WTC11 (cell line): ENCODE measurements around the gene CAMTA1. TPM values are rescaled to one million over a fixed set of nuclear protein-coding genes. Genes with fewer than 3 reads are reported as not detected.

Source experiments
- ATAC-seq: fragments of 200-7000 bp; cut with Tn5 transposase; 2 replicates; pipeline ENCODE4 v1.10.0; 2021; ENCODE audit warnings: mild to moderate bottlenecking, moderate library complexity
- CTCF ChIA-PET: fragments of 300-600 bp; sonication (Branson Sonifier 250); formaldehyde crosslinking; loops from one replicate; lab custom pipeline; 2021; ENCODE audit warnings: antibody characterized with exemption; lab: Charles Lee
- POLR2A ChIA-PET: fragments of 350-600 bp; sonication (Branson Sonifier 250); formaldehyde crosslinking; loops from one replicate; lab custom pipeline; 2021; ENCODE audit warnings: antibody characterized with exemption; lab: Charles Lee
- DNase-seq: peaks from one replicate; pipeline ENCODE4 v3.0.0; 2021; ENCODE audit warnings: low spot score
- H3K27ac Mint-ChIP-seq: 2 replicates; pipeline ENCODE4 v1.8.0; 2021; ENCODE audit warnings: mixed read lengths
- H3K27me3 Mint-ChIP-seq: 2 replicates; pipeline ENCODE4 v1.8.0; 2021; ENCODE audit warnings: low read depth, mild to moderate bottlenecking, moderate library complexity, mixed read lengths
- H3K36me3 Mint-ChIP-seq: 2 replicates; pipeline ENCODE4 v1.8.0; 2021; ENCODE audit warnings: mixed read lengths
- H3K4me1 Mint-ChIP-seq: 2 replicates; pipeline ENCODE4 v1.8.0; 2022; ENCODE audit warnings: mixed read lengths
- H3K4me3 Mint-ChIP-seq: 2 replicates; pipeline ENCODE4 v1.8.0; 2021; ENCODE audit warnings: mild to moderate bottlenecking, moderate library complexity, mixed read lengths
- H3K9me3 Mint-ChIP-seq: 2 replicates; pipeline ENCODE4 v1.8.0; 2021; ENCODE audit warnings: mixed read lengths
- CREM ChIP-seq: sonication (generic); formaldehyde crosslinking; IDR thresholded peaks from 2 replicates; pipeline ENCODE4 v1.8.1; 2022; ENCODE audit warnings: mild to moderate bottlenecking, missing genetic modification reagents, moderate library complexity
- ESRRA ChIP-seq: sonication (generic); formaldehyde crosslinking; IDR thresholded peaks from 2 replicates; pipeline ENCODE4 v1.8.1; 2022; ENCODE audit warnings: mild to moderate bottlenecking, missing genetic modification reagents, borderline replicate concordance
- FOXP1 ChIP-seq: sonication (generic); formaldehyde crosslinking; IDR thresholded peaks from 2 replicates; pipeline ENCODE4 v1.8.0; 2022; ENCODE audit warnings: missing genetic modification reagents, mild to moderate bottlenecking, moderate library complexity, borderline replicate concordance
- MYBL2 ChIP-seq: sonication (generic); formaldehyde crosslinking; IDR thresholded peaks from 2 replicates; pipeline ENCODE4 v1.8.1; 2023; ENCODE audit warnings: mild to moderate bottlenecking, moderate library complexity, missing genetic modification reagents
- NFATC4 ChIP-seq: fragments of 250-450 bp; sonication (Bioruptor Pico); IDR thresholded peaks from 2 replicates; pipeline ENCODE4 v1.9.0; 2021; ENCODE audit warnings: mild to moderate bottlenecking
- SP1 ChIP-seq: sonication (generic); formaldehyde crosslinking; conservative IDR thresholded peaks from 2 replicates; pipeline ENCODE4 v1.8.1; 2022; ENCODE audit warnings: missing genetic modification reagents
- ZNF232 ChIP-seq: sonication (generic); formaldehyde crosslinking; IDR thresholded peaks from 2 replicates; pipeline ENCODE4 v1.8.0; 2022; ENCODE audit warnings: mild to moderate bottlenecking, missing genetic modification reagents
- total RNA-seq: library from RNA; stranded (reverse); gene quantifications from 3 replicates; pipeline ENCODE4 v1.2.3, GENCODE V29; 2021
- TF ChIP-seq, protein P1 (sequence below): sonication (generic); formaldehyde crosslinking; IDR thresholded peaks from 2 replicates; pipeline ENCODE4 v1.8.1; 2023; ENCODE audit warnings: mild to moderate bottlenecking, missing genetic modification reagents, borderline replicate concordance
- TF ChIP-seq, protein P2 (sequence below): sonication (generic); formaldehyde crosslinking; IDR thresholded peaks from 2 replicates; pipeline ENCODE4 v1.8.0; 2023; ENCODE audit warnings: mild to moderate bottlenecking, missing genetic modification reagents
- TF ChIP-seq, protein P3 (sequence below): sonication (generic); formaldehyde crosslinking; IDR thresholded peaks from 2 replicates; pipeline ENCODE4 v1.8.1; 2022; ENCODE audit warnings: low read depth, missing genetic modification reagents, borderline replicate concordance
- TF ChIP-seq, protein P4 (sequence below): sonication (generic); formaldehyde crosslinking; IDR thresholded peaks from 2 replicates; pipeline ENCODE4 v1.8.1; 2023; ENCODE audit warnings: mild to moderate bottlenecking, missing genetic modification reagents, moderate library complexity
- TF ChIP-seq, protein P5 (sequence below): sonication (generic); formaldehyde crosslinking; IDR thresholded peaks from 2 replicates; pipeline ENCODE4 v1.8.0; 2022; ENCODE audit warnings: mild to moderate bottlenecking, missing genetic modification reagents
- TF ChIP-seq, protein P6 (sequence below): sonication (generic); formaldehyde crosslinking; conservative IDR thresholded peaks from 2 replicates; pipeline ENCODE4 v1.8.1; 2023; ENCODE audit warnings: mild to moderate bottlenecking, low read depth, missing genetic modification reagents, moderate library complexity

The CAMTA1 gene
- total RNA-seq, 1 experiment from 2014 or later, result 86.4 TPM

DNA sequence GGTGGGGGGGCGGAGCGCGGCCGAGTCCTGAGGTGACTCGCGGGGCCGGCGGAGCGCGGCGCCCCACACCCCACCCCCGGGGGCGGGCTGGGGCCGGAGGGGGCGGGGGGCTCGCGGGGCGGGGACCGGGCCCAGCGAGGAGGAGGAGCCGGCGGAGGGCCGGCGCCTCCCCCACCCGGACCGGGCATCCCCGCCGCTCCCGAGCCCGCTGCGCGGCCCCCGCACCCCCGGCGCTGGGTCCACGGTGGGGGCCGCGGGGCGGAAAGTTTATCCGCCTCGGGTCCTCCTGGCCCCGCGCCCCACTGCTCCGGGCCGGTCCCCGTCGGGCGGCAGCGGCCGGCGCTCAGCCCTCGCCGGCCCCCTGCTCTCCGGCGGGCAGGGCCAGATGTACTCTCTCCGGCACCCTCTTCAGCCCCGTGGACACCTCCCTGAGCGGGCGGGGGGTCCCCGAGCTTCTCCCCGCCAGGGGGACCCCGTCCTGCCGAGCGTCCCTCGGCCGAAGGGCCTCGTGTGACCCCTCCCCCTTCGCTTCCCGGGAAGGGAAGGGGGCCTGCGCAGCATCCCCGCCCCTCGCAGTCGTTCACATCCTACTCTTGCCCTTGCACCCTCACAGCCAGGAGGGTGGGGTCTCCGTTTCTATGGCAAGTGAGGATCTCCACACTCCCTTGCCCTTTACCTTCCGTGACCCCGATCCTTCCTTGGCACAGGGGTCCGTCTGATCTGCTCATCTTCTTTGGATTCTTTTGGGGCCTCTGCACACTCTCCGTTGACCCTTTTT lies 663 bp downstream of the CAMTA1 start:
- TF ChIP-seq, protein P1, sequence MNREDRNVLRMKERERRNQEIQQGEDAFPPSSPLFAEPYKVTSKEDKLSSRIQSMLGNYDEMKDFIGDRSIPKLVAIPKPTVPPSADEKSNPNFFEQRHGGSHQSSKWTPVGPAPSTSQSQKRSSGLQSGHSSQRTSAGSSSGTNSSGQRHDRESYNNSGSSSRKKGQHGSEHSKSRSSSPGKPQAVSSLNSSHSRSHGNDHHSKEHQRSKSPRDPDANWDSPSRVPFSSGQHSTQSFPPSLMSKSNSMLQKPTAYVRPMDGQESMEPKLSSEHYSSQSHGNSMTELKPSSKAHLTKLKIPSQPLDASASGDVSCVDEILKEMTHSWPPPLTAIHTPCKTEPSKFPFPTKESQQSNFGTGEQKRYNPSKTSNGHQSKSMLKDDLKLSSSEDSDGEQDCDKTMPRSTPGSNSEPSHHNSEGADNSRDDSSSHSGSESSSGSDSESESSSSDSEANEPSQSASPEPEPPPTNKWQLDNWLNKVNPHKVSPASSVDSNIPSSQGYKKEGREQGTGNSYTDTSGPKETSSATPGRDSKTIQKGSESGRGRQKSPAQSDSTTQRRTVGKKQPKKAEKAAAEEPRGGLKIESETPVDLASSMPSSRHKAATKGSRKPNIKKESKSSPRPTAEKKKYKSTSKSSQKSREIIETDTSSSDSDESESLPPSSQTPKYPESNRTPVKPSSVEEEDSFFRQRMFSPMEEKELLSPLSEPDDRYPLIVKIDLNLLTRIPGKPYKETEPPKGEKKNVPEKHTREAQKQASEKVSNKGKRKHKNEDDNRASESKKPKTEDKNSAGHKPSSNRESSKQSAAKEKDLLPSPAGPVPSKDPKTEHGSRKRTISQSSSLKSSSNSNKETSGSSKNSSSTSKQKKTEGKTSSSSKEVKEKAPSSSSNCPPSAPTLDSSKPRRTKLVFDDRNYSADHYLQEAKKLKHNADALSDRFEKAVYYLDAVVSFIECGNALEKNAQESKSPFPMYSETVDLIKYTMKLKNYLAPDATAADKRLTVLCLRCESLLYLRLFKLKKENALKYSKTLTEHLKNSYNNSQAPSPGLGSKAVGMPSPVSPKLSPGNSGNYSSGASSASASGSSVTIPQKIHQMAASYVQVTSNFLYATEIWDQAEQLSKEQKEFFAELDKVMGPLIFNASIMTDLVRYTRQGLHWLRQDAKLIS (CRISPR knock-in tag), result no peak
- TF ChIP-seq, protein P2, sequence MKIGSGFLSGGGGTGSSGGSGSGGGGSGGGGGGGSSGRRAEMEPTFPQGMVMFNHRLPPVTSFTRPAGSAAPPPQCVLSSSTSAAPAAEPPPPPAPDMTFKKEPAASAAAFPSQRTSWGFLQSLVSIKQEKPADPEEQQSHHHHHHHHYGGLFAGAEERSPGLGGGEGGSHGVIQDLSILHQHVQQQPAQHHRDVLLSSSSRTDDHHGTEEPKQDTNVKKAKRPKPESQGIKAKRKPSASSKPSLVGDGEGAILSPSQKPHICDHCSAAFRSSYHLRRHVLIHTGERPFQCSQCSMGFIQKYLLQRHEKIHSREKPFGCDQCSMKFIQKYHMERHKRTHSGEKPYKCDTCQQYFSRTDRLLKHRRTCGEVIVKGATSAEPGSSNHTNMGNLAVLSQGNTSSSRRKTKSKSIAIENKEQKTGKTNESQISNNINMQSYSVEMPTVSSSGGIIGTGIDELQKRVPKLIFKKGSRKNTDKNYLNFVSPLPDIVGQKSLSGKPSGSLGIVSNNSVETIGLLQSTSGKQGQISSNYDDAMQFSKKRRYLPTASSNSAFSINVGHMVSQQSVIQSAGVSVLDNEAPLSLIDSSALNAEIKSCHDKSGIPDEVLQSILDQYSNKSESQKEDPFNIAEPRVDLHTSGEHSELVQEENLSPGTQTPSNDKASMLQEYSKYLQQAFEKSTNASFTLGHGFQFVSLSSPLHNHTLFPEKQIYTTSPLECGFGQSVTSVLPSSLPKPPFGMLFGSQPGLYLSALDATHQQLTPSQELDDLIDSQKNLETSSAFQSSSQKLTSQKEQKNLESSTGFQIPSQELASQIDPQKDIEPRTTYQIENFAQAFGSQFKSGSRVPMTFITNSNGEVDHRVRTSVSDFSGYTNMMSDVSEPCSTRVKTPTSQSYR (CRISPR knock-in tag), result 0 out of 2 replicates have a peak, but pooled peaks have one; percentile 72
- TF ChIP-seq FOXP1 (CRISPR knock-in tag), result 0 out of 2 replicates have a peak, but pooled peaks have one; percentile 19
- TF ChIP-seq, protein P3, sequence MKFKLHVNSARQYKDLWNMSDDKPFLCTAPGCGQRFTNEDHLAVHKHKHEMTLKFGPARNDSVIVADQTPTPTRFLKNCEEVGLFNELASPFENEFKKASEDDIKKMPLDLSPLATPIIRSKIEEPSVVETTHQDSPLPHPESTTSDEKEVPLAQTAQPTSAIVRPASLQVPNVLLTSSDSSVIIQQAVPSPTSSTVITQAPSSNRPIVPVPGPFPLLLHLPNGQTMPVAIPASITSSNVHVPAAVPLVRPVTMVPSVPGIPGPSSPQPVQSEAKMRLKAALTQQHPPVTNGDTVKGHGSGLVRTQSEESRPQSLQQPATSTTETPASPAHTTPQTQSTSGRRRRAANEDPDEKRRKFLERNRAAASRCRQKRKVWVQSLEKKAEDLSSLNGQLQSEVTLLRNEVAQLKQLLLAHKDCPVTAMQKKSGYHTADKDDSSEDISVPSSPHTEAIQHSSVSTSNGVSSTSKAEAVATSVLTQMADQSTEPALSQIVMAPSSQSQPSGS (CRISPR knock-in tag), result no peak
- TF ChIP-seq, protein P4, sequence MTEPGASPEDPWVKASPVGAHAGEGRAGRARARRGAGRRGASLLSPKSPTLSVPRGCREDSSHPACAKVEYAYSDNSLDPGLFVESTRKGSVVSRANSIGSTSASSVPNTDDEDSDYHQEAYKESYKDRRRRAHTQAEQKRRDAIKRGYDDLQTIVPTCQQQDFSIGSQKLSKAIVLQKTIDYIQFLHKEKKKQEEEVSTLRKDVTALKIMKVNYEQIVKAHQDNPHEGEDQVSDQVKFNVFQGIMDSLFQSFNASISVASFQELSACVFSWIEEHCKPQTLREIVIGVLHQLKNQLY (CRISPR knock-in tag), result no peak
- TF ChIP-seq, protein P5, sequence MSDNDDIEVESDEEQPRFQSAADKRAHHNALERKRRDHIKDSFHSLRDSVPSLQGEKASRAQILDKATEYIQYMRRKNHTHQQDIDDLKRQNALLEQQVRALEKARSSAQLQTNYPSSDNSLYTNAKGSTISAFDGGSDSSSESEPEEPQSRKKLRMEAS (CRISPR knock-in tag), result 0 out of 2 replicates have a peak, but pooled peaks have one; percentile 27
- no peak for TF ChIP-seq ESRRA (CRISPR knock-in tag)
- Mint-ChIP-seq H3K27me3 (no peaks in the 10 kb centered on the region), H3K4me3 (peak overlapping the region; percentile 98), H3K9me3 (no peaks in the 10 kb centered on the region), H3K27ac (peak overlapping the region; percentile 95), H3K4me1 (peaks cover 43% of the 10 kb centered on the region), H3K36me3 (no peaks in the 10 kb centered on the region)
- CTCF ChIA-PET, result interaction anchor here (0.8 to 1.9 kb wide), 7 partner anchors 67 to 422 kb away, joined by 3 to 7 read pairs (median 4); partner anchors contain the start of gene DNAJC11
- DNase-seq, result peak; percentile 56
- POLR2A ChIA-PET, result interaction anchor here (1.0 to 1.8 kb wide), 4 partner anchors 15 to 177 kb away, joined by 3 to 10 read pairs (median 6); no protein-coding TSS in a partner anchor
- no peak for ATAC-seq

DNA sequence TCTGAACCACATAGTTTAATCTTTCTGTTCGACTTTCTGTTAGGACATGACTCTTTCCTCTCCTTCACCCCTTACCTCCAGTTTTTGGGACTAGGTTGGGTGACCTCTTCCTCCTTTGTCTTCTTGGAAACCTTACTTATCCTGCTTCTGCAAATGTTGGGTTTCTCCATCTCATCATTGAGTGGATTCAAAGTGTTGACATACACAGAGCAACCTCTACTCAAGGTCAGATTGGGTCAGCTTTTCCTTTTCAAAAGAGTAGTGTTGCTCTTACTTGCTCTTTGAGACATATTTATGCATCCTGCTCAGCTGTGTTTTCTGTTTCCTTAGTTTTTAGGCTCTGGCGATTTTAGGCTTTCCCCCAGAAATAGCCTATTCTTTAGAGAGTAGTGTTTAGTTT lies 3.7 kb downstream of the CAMTA1 start:
- no peaks in the 10 kb centered on the region for H3K9me3 Mint-ChIP-seq
- ATAC-seq (no peak), DNase-seq (no peak)
- no peaks in the 10 kb centered on the region for H3K27me3 Mint-ChIP-seq
- peaks cover 48% of the 10 kb centered on the region for H3K4me1 Mint-ChIP-seq
- CTCF ChIA-PET, result no interaction called here
- TF ChIP-seq CREM (CRISPR knock-in tag) (no peak), MYBL2 (CRISPR knock-in tag) (no peak), NFATC4 (CRISPR knock-in tag) (no peak), ZNF232 (CRISPR knock-in tag) (no peak), SP1 (CRISPR knock-in tag) (no peak)
- TF ChIP-seq, protein P6, sequence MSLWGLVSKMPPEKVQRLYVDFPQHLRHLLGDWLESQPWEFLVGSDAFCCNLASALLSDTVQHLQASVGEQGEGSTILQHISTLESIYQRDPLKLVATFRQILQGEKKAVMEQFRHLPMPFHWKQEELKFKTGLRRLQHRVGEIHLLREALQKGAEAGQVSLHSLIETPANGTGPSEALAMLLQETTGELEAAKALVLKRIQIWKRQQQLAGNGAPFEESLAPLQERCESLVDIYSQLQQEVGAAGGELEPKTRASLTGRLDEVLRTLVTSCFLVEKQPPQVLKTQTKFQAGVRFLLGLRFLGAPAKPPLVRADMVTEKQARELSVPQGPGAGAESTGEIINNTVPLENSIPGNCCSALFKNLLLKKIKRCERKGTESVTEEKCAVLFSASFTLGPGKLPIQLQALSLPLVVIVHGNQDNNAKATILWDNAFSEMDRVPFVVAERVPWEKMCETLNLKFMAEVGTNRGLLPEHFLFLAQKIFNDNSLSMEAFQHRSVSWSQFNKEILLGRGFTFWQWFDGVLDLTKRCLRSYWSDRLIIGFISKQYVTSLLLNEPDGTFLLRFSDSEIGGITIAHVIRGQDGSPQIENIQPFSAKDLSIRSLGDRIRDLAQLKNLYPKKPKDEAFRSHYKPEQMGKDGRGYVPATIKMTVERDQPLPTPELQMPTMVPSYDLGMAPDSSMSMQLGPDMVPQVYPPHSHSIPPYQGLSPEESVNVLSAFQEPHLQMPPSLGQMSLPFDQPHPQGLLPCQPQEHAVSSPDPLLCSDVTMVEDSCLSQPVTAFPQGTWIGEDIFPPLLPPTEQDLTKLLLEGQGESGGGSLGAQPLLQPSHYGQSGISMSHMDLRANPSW (CRISPR knock-in tag), result no peak
- peak overlapping the region; percentile 73 for H3K27ac Mint-ChIP-seq
- POLR2A ChIA-PET, result no interaction called here
- no peak overlapping the region for H3K4me3 Mint-ChIP-seq
- H3K36me3 Mint-ChIP-seq, result no peaks in the 10 kb centered on the region
